H9 (cell line): ENCODE data around the gene NEDD4L. TPM values are rescaled to one million over a fixed set of nuclear protein-coding genes. Genes with fewer than 3 reads are reported as not detected.
"Not testable (repeated sequence)": the region's sequence is repeated elsewhere in the genome, so short reads cannot be mapped to it uniquely, and the experiment has no call there.

ENCODE experiments used
- DNase-seq: peaks from one replicate; pipeline ENCODE4 v3.0.0-alpha.2; 2017
- H2AFZ ChIP-seq: one replicate; pipeline ENCODE4 v1.6.1; 2013; ENCODE audit warnings: mild to moderate bottlenecking, low read length, control low read depth, moderate library complexity
- H2AK5ac ChIP-seq: 2 replicates; pipeline ENCODE4 v1.6.1; 2013; ENCODE audit warnings: low read length, control low read depth, mixed read lengths; ENCODE audit not compliant: insufficient read length
- H2BK120ac ChIP-seq: one replicate; pipeline ENCODE4 v1.6.1; 2013; ENCODE audit warnings: low read depth, mild to moderate bottlenecking, low read length, control low read depth, inconsistent platforms; ENCODE audit not compliant: poor library complexity, severe bottlenecking
- H2BK12ac ChIP-seq: 2 replicates; pipeline ENCODE4 v1.6.1; 2013; ENCODE audit warnings: low read length, control low read depth, mixed read lengths, low read depth; ENCODE audit not compliant: insufficient read length
- H2BK15ac ChIP-seq: 2 replicates; pipeline ENCODE4 v1.6.1; 2013; ENCODE audit warnings: low read depth, low read length, control low read depth
- H2BK20ac ChIP-seq: one replicate; pipeline ENCODE4 v1.6.1; 2013; ENCODE audit warnings: low read depth, mild to moderate bottlenecking, low read length, control low read depth, inconsistent platforms; ENCODE audit not compliant: poor library complexity, severe bottlenecking
- H2BK5ac ChIP-seq: 2 replicates; pipeline ENCODE4 v1.6.1; 2013; ENCODE audit warnings: low read length, control low read depth, mixed read lengths; ENCODE audit not compliant: insufficient read length
- H3K14ac ChIP-seq: 2 replicates; pipeline ENCODE4 v1.6.1; 2013; ENCODE audit warnings: low read length, control low read depth; ENCODE audit not compliant: insufficient read depth
- H3K18ac ChIP-seq: 2 replicates; pipeline ENCODE4 v1.6.1; 2013; ENCODE audit warnings: low read depth, mild to moderate bottlenecking, mixed read lengths, low read length, control low read depth; ENCODE audit not compliant: insufficient read length
- H3K23ac ChIP-seq: 2 replicates; pipeline ENCODE4 v1.6.1; 2013; ENCODE audit warnings: low read length, control low read depth, mixed read lengths, low read depth; ENCODE audit not compliant: insufficient read length
- H3K23me2 ChIP-seq: 2 replicates; pipeline ENCODE4 v1.6.1; 2013; ENCODE audit warnings: low read depth, mild to moderate bottlenecking, mixed read lengths, low read length, control low read depth; ENCODE audit not compliant: insufficient read length, poor library complexity, severe bottlenecking
- H3K27ac ChIP-seq: 2 replicates; pipeline ENCODE4 v1.5.1; 2013; ENCODE audit warnings: low read length, control low read depth, mixed read lengths, low read depth; ENCODE audit not compliant: insufficient read length
- H3K27me3 ChIP-seq: 2 replicates; pipeline ENCODE4 v1.6.1; 2013; ENCODE audit warnings: low read length, control low read depth, inconsistent platforms; ENCODE audit not compliant: insufficient read depth
- H3K4ac ChIP-seq: 2 replicates; pipeline ENCODE4 v1.6.1; 2013; ENCODE audit warnings: low read depth, mild to moderate bottlenecking, control low read depth, inconsistent platforms, low read length, moderate library complexity
- H3K4me1 ChIP-seq: 2 replicates; pipeline ENCODE4 v1.6.1; 2013; ENCODE audit warnings: low read length, control low read depth, inconsistent platforms; ENCODE audit not compliant: insufficient read depth
- H3K4me2 ChIP-seq: 2 replicates; pipeline ENCODE4 v1.6.1; 2013; ENCODE audit warnings: low read length, control low read depth, mixed read lengths; ENCODE audit not compliant: insufficient read length, insufficient read depth
- H3K56ac ChIP-seq: 2 replicates; pipeline ENCODE4 v1.6.1; 2013; ENCODE audit warnings: low read depth, mild to moderate bottlenecking, mixed read lengths, low read length, control low read depth; ENCODE audit not compliant: insufficient read length
- H3K79me1 ChIP-seq: 2 replicates; pipeline ENCODE4 v1.6.1; 2013; ENCODE audit warnings: low read depth, mild to moderate bottlenecking, moderate library complexity, low read length, control low read depth, inconsistent platforms; ENCODE audit not compliant: insufficient read depth, poor library complexity, severe bottlenecking
- H3K79me2 ChIP-seq: 2 replicates; pipeline ENCODE4 v1.6.1; 2013; ENCODE audit warnings: low read length, control low read depth, inconsistent platforms; ENCODE audit not compliant: insufficient read depth
- H3K9ac ChIP-seq: 2 replicates; pipeline ENCODE4 v1.6.1; 2013; ENCODE audit warnings: low read length, control low read depth, mixed read lengths; ENCODE audit not compliant: insufficient read length; ENCODE audit errors: extremely low read depth
- H3K9me3 ChIP-seq: one replicate; pipeline ENCODE4 v1.6.1; 2013; ENCODE audit warnings: low read depth, low read length, inconsistent platforms; ENCODE audit not compliant: control insufficient read depth
- H3T11ph ChIP-seq: one replicate; pipeline ENCODE4 v1.6.1; 2013; ENCODE audit warnings: mild to moderate bottlenecking, low read length, control low read depth, inconsistent platforms
- H4K20me1 ChIP-seq: one replicate; pipeline ENCODE4 v1.6.1; 2013; ENCODE audit not compliant: control insufficient read depth, insufficient read length, insufficient read depth
- H4K5ac ChIP-seq: 2 replicates; pipeline ENCODE4 v1.6.1; 2013; ENCODE audit warnings: low read depth, mild to moderate bottlenecking, mixed read lengths, low read length, control low read depth; ENCODE audit not compliant: insufficient read length
- H4K8ac ChIP-seq: replicated peaks from 2 replicates; pipeline ENCODE4 v1.6.1; 2013; ENCODE audit warnings: low read length, control low read depth, mixed read lengths, low read depth; ENCODE audit not compliant: insufficient read length
- H4K91ac ChIP-seq: 2 replicates; pipeline ENCODE4 v1.6.1; 2013; ENCODE audit warnings: low read depth, mild to moderate bottlenecking, moderate library complexity, mixed read lengths, low read length, control low read depth; ENCODE audit not compliant: insufficient read length
- H3K27ac Mint-ChIP-seq, 3 experiments: 2 replicates in 2 of 3; 3 replicates in 1 of 3; pipeline ENCODE4 v1.8.0; 2020 to 2021; ENCODE audit warnings: mixed read lengths in 3 of 3, mild to moderate bottlenecking in 1 of 3, moderate library complexity in 1 of 3
- H3K27me3 Mint-ChIP-seq: 2 replicates; pipeline ENCODE4 v1.8.0; 2021; ENCODE audit warnings: low read depth, mild to moderate bottlenecking, moderate library complexity, mixed read lengths
- H3K36me3 Mint-ChIP-seq, 3 experiments: 2 replicates in 2 of 3; 3 replicates in 1 of 3; pipeline ENCODE4 v1.8.0; 2020 to 2021; ENCODE audit warnings: low read depth in 3 of 3, mixed read lengths in 3 of 3; ENCODE audit not compliant: insufficient read depth in 1 of 3
- H3K4me1 Mint-ChIP-seq, 2 experiments: 2 replicates each; pipeline ENCODE4 v1.8.0; 2020; ENCODE audit warnings: mixed read lengths in 2 of 2
- H3K4me3 Mint-ChIP-seq, 2 experiments: 2 replicates in 1 of 2; 3 replicates in 1 of 2; pipeline ENCODE4 v1.8.0; 2020 to 2021; ENCODE audit warnings: mild to moderate bottlenecking in 2 of 2, mixed read lengths in 2 of 2, moderate library complexity in 1 of 2
- H3K9me3 Mint-ChIP-seq, 2 experiments: 2 replicates in 1 of 2; 3 replicates in 1 of 2; pipeline ENCODE4 v1.8.0; 2020; ENCODE audit warnings: mild to moderate bottlenecking in 2 of 2, mixed read lengths in 2 of 2, moderate library complexity in 1 of 2
- CTCF ChIP-seq: fragments of 200-600 bp; sonication (generic); conservative IDR thresholded peaks from 3 replicates; pipeline ENCODE4 v1.8.0; 2021; ENCODE audit warnings: antibody characterized with exemption, mild to moderate bottlenecking
- WGBS: extraction: QIAGEN DNeasy Blood & Tissue Kit; methylation state at CpG from one replicate; pipeline ENCODE4 v1.1.7; 2013; ENCODE audit warnings: missing lambda C conversion rate, low lambda C conversion rate, mixed read lengths; ENCODE audit not compliant: insufficient read length; ENCODE audit errors: extremely low coverage; 5-methylcytosine and 5-hydroxymethylcytosine counted together
- total RNA-seq: library from RNA; stranded (reverse); gene quantifications from 2 replicates; pipeline ENCODE4 v1.2.1, GENCODE V29; 2021

The NEDD4L gene
- total RNA-seq, 1 experiment from 2014 or later: 76.3 TPM

- no peak overlapping the region for H2AFZ ChIP-seq
- H3K79me1 ChIP-seq: peaks cover 3% of the 10 kb centered on the region
- Mint-ChIP-seq H3K4me1 (peaks cover 30 to 35% of the 10 kb centered on the region in 2 experiments), H3K9me3 (no peaks in the 10 kb centered on the region; a peak in 1 of 5 replicates), H3K27ac (no peak overlapping the region), H3K27me3 (no peaks in the 10 kb centered on the region), H3K36me3 (peaks cover 4 to 9% (median 7%) of the 10 kb centered on the region in 3 experiments; a peak in 5 of 7 replicates), H3K4me3 (no peak overlapping the region)
- no peak overlapping the region for H3K27ac ChIP-seq
- H3K9me3 ChIP-seq: no peaks in the 10 kb centered on the region
- H2BK5ac ChIP-seq: no peak overlapping the region
- peaks cover 5% of the 10 kb centered on the region for H3K23me2 ChIP-seq
- H4K91ac ChIP-seq: no peak overlapping the region
- H4K8ac ChIP-seq: no peak overlapping the region
- H3K27me3 ChIP-seq: no peaks in the 10 kb centered on the region
- H3K4ac ChIP-seq: no peak overlapping the region
- WGBS: no CpG with 5 or more reads among the region's 6 CpGs
- no peak for TF ChIP-seq CTCF
- peaks cover 2% of the 10 kb centered on the region; the same call in 1 of the 2 replicates for H3K4me1 ChIP-seq
- H2BK120ac ChIP-seq: no peak overlapping the region
- no peak overlapping the region for H2BK12ac ChIP-seq
- no peak overlapping the region for H3K4me2 ChIP-seq
- H3K79me2 ChIP-seq: peaks cover 22% of the 10 kb centered on the region; the same call in 1 of the 2 replicates
- no peak overlapping the region for H2BK15ac ChIP-seq
- no peak overlapping the region for H3K56ac ChIP-seq
- no peak overlapping the region for H3K14ac ChIP-seq
- no peaks in the 10 kb centered on the region for H4K20me1 ChIP-seq
- H3K18ac ChIP-seq: no peak overlapping the region
- H3T11ph ChIP-seq: no peak overlapping the region
- no peak for DNase-seq
- H4K5ac ChIP-seq: no peak overlapping the region
- H2BK20ac ChIP-seq: no peak overlapping the region
- H3K23ac ChIP-seq: no peak overlapping the region
- no peak overlapping the region for H2AK5ac ChIP-seq
- no peak overlapping the region for H3K9ac ChIP-seq
Measured at GRCh38 chr18:58049000-58049688, 5.1 kb downstream of the NEDD4L start.

- H2AK5ac ChIP-seq, H3K23ac ChIP-seq, H3K9me3 Mint-ChIP-seq, H3K36me3 Mint-ChIP-seq, H4K8ac ChIP-seq, H3K27ac Mint-ChIP-seq, H3K4ac ChIP-seq, H3K27me3 ChIP-seq, H3K4me1 ChIP-seq, H3K56ac ChIP-seq, H2BK15ac ChIP-seq, H3K9ac ChIP-seq, H2AFZ ChIP-seq, H3K18ac ChIP-seq, H4K91ac ChIP-seq, H3K27ac ChIP-seq, H3K4me2 ChIP-seq, H3K9me3 ChIP-seq, H2BK120ac ChIP-seq, H3K79me1 ChIP-seq, H3T11ph ChIP-seq, H4K20me1 ChIP-seq, H2BK12ac ChIP-seq, H2BK5ac ChIP-seq, H3K14ac ChIP-seq, H3K23me2 ChIP-seq, H3K27me3 Mint-ChIP-seq, DNase-seq, H4K5ac ChIP-seq, H3K4me3 Mint-ChIP-seq, H2BK20ac ChIP-seq: not testable (repeated sequence)
- peaks cover 24% of the 10 kb centered on the region; the same call in 1 of the 2 replicates for H3K79me2 ChIP-seq
- H3K4me1 Mint-ChIP-seq: peaks cover 36 to 45% of the 10 kb centered on the region in 2 experiments
- WGBS: no CpG with 5 or more reads among the region's 3 CpGs
Measured at GRCh38 chr18:58050963-58051362, 6.9 kb downstream of the NEDD4L start.
